GM11168 (cell line): ENCODE data around the gene BSN.

Experiments used
- in situ Hi-C: fragments of 300-500 bp; cut with MboI; formaldehyde crosslinking; loops from one replicate; pipeline ENCODE4 v1.12.0; 2022; ENCODE audit warnings: low sequenced_read_pairs; ENCODE audit not compliant: unreplicated experiment

BSN gene

GRCh38 chr3:49705390-49705960 lies 151.2 kb downstream of the BSN start:
- in situ Hi-C loops: no loop called here

- in situ Hi-C loops: no loop called here
Observed at GRCh38 chr3:49706456-49707112, 152.3 kb downstream of the BSN start.

DNA sequence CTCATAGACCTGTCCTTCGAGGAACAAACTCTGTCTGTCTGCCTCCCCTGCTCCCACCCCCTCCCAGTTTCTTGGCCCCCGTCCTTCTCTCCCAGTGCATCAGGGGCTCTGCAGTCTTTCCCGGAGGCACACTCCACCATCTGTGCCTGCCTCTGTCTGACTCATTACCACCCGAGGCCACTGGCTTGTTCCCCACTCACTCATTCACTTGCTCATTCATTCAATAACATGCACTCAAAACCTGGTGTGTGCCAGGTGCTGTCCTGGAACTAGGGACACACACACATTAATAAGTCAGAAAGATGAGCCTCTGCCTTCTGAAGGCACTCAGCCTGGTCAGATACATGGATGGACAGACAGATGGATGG lies 152.8 kb downstream of the BSN start:
- in situ Hi-C loops: no loop called here

DNA sequence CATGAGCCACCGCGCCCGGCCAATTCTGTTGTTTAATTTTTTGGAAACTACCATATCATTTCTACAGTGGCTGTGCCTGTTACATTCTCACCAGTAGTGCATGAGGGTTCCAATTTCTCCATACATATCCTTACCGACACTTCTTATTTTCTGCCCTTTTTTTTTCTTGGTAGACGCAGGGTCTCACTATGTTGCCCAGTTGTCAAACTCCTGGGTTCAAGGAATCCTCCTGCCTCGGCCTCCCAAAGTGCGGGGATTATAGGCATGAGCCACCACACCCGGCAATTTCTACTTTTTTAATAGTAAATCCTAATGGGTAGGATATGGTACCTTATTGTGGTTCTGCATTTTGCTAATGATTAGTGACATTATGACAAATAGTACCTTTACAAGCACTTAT lies 155.6 kb downstream of the BSN start:
- in situ Hi-C loops: no loop called here

GRCh38 chr3:49711489-49711888 lies 157.2 kb downstream of the BSN start:
- in situ Hi-C loops: no loop called here

DNA sequence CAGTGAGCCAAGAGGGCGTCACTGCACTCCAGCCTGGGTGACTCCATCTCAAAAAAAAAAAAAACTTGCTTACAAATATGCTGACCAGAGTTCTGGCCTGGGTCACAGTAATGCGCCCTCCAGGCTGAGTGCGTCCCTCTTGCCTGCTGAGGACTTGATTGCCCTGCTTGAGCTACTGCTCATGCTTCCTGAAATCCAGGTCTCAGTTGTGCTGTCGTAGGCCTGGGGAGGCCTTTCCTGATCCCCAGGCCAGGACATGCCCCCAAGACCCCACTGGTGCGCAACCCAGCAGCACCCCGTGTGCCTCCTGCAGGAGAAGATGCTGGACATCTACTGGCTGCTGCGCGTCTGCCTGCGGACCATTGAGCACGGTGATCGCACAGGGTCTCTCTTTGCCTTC lies 157.9 kb downstream of the BSN start:
- in situ Hi-C loops: no loop called here

DNA sequence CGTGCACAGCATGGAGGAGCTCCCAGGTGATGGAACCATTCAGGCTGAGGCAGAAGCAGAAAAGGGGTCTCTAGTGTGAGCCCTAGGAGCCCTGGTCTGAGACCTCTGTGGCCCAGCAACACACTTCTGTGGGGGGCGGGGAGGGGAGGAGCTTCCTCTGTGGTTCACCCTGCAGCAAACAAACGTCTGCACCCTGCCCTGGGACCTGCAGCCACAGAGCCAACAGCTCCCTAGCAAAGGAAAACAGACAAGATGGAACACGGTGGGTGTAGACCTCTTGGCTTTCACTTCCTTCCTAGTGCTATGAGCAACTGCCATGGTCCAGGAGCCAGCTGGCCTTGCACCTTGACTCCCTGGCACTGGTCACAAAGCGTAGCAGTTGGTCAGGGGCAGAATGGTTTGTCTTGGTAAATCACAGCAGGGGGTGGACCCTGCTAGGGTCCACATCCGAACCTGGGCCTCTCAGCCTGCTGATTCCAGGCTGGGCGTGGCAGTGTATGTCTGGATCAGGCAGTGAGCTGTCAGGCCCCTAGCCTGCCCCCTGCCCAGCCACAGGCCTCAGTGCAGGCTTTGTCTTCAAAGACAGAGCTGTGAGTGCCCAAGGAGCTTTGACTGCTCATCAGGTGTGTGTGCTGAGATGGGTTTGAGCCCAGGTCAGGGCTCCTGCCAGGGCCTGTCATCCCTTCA lies 158.5 kb downstream of the BSN start:
- in situ Hi-C loops: no loop called here

DNA sequence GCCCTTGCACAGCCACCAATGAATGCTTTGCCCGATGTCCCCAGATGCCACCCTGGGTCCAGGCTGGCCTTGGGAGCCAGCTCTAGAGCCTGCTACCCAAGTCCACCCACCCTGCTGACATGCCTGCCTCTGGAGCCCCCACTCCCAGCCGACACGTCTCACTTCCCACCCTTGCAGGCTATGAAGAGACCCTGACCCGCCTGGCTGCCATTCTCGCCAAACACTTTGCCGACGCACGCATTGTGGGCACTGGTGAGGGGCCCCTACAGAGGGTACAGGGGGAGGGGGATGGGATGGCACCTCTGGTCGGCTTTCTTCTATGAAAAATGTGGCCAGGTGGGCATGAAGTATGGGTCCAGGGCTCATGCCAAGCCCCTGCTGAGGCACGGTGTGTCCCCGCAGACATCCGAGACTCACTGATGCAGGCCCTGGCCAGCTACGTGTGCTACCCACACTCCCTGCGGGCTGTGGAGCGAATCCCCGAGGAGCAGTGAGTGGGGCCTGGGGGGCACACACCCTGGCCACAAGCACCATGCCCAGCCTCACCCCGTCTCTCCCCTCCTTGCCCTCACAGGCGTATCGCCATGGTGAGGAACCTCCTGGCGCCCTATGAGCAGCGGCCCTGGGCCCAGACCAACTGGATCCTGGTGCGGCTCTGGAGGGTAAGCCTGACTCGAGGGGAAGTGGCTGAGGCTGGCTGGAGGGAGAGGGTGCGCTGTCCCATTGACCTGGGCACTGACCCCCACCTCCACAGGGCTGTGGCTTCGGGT lies 159.2 kb downstream of the BSN start:
- in situ Hi-C loops: no loop called here

DNA sequence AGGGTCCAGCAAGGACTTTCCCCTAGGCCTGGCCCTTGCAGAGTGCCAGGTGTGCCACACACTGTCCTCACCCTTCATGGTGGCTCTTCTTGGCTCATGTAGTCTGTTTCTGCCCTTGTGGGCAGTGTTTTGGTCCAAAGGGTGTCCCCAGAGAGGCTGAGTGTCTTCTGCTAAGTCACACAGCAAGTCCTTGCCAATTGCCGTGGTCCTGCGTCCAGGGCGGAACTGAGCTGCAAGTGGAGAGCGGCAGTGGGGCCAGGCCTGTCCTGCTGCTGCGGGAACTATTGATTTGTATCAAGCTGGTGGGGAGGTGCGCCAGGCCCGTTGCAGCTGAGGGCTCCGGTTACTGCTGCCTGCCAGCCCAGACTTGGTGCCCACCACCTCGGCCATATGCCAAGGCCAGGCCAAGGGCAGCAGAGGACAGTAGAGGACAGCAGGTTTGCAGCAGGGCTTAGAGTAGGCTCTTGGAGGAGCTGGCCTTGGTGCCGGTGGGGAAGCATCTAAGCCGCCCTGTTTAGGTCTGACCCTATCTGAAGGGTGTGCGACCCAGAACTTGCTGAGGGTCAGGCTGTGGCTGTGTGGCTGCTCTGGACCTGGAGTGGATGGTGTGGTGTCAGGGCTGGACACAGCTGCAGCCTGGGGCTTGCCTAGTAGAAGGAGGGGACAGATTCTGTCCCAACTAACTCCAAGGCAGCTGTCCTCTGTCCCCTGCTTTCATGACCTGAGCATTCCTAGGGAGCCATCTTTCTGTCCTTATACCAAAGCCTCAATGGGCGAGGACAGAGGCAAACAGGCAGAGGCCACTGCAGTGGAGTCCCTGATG lies 160.7 kb downstream of the BSN start:
- in situ Hi-C loops: no loop called here

DNA sequence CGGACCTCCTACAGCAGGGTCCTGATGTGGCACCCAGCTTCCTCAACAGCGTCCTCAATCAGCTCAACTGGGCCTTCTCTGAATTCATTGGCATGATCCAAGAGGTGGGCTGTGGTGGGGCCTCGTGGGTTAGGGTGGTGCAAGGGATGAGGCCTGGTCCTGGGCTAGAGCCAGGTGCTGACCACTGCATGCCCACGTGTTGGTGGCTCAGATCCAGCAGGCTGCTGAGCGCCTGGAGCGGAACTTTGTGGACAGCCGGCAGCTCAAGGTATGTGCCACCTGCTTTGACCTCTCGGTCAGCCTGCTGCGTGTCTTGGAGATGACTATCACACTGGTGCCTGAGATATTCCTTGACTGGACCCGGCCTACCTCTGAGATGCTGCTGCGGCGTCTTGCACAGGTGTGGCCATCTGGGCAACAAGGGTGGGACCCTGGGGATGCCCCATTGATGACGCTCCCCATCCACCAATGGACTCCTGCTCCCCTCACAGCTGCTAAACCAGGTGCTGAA lies 161.4 kb downstream of the BSN start:
- in situ Hi-C loops: no loop called here

- in situ Hi-C loops: no loop called here
Observed at GRCh38 chr3:49716169-49716568, 161.9 kb downstream of the BSN start.

DNA sequence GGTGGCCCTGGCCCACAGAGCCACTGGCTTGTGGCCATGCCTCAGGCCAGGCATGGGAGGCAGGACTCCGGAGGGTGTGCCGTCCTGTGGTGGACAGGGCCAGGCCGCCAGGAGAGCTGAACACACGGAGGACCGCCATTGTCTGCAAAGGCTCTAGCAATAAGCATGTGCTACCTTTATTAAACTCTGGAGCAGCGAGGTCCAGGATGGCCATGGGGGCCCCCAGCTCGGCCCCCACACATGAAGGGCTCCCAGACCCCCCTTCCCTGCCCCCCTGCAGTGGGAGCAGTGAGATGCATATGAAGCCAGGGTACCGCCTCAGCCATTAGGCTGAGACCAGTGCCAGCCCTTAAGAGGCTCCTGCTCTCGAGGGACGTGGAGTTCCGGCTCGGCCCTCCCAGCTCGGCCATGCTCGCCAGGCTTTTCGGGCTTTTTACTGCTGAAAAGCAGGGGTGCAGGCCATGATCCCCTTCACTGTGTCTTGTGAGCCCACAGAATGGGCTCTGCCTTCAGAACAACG lies 162.5 kb downstream of the BSN start:
- in situ Hi-C loops: no loop called here

DNA sequence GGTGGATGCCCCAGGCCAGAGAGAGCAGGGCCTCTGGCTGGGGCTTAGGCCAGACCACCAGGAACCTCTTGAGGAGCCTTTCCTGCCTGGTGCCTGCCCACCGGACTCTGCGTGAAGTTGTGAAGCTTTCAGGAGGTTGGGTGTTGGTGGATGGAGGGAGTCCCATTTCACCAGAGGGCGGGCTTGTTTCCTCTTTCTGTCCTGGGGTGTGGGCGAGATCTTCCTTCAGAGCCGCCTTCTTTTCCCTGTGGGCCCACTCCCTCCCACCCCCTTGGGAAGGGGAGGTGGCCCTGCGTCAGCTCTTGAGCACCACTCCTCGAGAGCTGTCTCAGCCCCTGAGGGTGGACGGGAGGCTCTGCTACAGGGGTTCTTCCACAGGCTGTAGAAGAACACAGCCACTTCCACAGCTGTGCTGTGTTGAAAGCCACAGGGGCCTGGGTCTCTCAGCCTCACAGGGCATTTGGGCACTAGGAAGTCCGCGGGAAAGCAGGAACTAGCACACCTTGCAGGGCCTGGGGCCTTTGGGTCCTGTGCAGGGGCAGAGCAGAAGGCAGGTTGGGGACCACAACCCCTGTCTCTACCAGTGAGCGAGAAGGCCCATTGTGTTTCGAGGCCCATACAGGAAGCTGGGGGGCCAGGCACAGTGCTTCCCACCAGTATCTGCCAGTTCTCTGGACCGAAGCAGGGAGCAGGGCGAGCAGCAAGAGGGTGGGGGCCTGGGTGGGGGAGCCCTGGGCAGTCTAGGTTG lies 163.1 kb downstream of the BSN start:
- in situ Hi-C loops: no loop called here

GRCh38 chr3:49717959-49718857 lies 163.9 kb downstream of the BSN start:
- in situ Hi-C loops: no loop called here

- in situ Hi-C loops: no loop called here
Observed at GRCh38 chr3:49718858-49719213, 164.6 kb downstream of the BSN start.

GRCh38 chr3:49719214-49719884 lies 165.1 kb downstream of the BSN start, which contains the start of gene AMIGO3:
AMIGO3 (minus strand) TSS chr3:49719684; CDS start chr3:49719465, 219 bp downstream.
- in situ Hi-C loops: no loop called here
